Medulla oblongata (tissue), 1 donor: ENCODE measurements around the gene DEF6.
"Not testable (repeated sequence)": the region's sequence is repeated elsewhere in the genome, so short reads cannot be mapped to it uniquely, and the experiment has no call there.

Experiments used
- DNase-seq: peaks from one replicate; pipeline ENCODE4 v3.0.0-alpha.2; 2015; ENCODE audit errors: extremely low spot score

The DEF6 gene

DNA sequence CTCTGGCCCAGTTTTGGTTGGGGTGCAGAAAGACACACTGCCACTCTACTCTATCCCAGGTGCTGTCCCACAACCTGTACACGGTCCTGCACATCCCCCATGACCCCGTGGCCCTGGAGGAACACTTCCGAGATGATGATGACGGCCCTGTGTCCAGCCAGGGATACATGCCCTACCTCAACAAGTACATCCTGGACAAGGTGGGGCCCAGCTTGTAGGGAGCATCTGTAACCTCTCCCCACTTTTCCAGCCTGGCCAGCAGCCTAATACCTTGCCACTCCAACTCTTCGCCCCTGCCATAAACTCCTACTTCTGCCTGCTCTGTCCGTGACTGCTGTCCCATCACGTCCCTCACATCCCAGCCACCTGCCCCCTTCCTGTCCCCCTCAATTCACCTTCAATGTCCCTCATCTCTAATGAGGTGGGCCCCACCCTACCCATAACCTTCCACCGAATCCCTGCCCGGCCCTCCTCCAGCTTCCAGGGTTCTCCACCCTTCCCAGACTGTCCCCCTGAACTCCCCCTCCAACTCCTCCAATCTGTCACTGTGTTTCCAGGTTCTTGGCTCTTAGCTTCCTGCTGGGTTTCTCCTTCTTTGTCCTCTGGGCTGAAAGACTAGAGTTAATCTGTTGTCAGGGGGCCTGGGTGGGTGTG is 12.1 kb downstream of the DEF6 start:
- DNase-seq: no peak

DNA sequence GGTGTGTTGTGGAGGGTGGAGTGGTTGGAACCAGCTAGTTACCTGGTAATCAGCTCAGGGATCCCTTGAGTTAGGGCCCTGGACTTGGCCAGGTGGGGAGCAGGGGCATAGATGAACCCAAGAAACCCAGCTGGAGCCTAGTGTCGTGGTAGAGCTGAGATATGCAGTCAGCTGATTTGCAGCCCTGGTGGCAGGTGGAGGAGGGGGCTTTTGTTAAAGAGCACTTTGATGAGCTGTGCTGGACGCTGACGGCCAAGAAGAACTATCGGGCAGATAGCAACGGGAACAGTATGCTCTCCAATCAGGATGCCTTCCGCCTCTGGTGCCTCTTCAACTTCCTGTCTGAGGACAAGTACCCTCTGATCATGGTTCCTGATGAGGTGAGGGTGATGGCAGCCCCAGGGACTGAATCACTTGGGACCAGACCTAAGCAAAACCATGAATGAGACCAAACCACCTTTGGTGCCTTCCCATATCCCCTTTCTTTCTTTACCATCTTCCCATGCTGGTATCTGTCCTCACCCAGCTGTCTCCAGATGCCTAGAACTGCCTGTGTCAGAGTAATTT is 12.7 kb downstream of the DEF6 start:
- DNase-seq: no peak

DNA sequence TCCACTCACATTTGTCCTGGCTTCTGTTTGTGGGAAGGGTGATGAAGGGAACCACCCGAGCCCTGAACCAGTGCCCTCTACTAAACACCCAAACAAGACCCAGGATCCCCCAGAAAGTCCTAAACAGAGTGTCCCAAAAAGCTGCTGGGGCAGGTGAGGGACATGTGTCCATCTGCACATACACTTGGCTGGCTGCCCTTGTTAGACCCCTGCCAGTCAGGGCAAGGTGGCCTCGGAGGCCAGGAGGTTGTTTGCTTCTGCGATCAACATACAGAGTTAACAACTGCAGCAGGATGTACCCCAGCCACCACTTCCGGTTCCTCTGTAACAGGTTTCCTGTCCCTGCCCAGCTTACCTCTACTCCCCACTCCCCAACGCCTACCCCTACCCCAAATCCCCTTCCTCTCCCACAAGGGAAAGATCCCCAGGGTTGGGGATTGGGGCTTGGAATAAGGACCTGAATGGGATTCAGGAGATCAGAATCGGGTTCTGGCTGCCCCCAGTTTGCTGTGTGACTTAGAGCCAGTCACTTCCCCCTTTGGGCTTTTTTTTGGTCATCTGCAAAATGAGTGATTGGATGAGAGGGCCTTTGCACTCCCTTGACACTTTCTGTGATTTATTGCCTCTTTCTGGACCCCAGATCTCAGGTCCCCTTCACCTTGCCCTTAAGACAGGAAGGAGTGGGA is 13.9 kb downstream of the DEF6 start:
- no peak for DNase-seq

DNA sequence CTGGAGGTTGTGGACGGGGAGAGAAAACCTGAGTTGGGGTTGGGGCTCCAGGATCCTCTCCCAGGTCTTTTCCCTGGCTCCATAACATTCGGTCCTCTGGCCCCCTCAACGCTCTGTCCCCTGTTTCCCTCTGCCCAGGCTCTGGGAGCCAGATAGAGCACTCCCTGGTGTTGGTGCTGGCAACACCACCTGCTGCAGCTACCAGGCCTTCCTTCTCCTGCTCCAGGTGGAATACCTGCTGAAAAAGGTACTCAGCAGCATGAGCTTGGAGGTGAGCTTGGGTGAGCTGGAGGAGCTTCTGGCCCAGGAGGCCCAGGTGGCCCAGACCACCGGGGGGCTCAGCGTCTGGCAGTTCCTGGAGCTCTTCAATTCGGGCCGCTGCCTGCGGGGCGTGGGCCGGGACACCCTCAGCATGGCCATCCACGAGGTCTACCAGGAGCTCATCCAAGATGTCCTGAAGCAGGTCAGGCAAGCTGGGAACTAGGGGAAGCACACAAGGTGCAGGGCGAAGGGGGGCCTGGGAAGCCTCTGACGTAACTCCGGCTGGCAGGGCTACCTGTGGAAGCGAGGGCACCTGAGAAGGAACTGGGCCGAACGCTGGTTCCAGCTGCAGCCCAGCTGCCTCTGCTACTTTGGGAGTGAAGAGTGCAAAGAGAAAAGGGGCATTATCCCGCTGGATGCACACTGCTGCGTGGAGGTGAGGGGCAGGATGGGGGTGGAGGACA is 14.6 kb downstream of the DEF6 start:
- no peak for DNase-seq

DNA sequence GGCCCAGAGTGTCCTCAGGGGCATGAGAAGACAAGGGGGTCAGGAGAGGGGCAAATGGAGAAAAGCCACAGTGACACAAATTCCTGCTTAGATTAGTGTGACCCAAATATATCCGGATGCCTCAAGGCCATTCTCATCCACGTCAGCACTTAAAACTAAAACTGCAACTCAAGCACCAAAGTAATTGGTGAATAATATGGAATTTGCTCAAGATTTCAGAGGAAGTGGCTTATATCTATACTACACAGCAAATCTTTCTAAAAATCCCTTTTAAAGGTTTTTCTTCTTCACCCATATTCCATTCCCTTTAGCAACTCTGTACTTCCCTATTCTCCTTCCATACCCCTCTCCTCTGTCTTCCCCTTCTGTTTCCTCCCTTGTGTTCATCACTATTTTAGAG is 15.2 kb downstream of the DEF6 start:
- DNase-seq: no peak

DNA sequence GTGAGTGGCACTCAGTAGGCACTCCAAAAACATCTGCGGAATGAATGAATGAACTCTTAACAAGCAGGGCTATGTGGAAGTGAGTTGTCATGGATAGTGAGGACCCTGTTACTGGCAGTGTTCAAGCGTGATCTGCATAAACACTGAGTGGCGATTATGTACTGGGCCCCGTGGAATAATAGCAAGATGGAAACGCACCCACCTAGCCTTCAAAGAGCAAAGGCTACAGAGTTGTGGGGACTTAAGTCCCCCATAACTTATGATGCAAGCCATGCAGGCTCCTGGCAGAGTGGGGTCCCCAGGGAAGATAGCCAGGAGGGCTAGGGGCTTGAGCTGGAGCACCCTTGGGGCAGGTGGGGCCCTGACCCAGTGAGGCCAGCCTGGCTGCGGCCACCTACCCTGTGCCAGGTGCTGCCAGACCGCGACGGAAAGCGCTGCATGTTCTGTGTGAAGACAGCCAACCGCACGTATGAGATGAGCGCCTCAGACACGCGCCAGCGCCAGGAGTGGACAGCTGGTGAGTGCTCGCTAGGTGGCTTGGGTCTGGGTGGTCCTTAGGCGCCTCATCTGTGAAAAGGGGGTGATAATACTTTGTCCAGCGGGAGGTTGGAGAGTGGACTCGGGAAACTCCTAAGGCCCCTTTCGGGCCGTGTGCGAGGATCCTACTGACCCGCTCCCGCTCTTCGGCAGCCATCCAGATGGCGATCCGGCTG is 20.0 kb downstream of the DEF6 start:
- no peak for DNase-seq

DNA sequence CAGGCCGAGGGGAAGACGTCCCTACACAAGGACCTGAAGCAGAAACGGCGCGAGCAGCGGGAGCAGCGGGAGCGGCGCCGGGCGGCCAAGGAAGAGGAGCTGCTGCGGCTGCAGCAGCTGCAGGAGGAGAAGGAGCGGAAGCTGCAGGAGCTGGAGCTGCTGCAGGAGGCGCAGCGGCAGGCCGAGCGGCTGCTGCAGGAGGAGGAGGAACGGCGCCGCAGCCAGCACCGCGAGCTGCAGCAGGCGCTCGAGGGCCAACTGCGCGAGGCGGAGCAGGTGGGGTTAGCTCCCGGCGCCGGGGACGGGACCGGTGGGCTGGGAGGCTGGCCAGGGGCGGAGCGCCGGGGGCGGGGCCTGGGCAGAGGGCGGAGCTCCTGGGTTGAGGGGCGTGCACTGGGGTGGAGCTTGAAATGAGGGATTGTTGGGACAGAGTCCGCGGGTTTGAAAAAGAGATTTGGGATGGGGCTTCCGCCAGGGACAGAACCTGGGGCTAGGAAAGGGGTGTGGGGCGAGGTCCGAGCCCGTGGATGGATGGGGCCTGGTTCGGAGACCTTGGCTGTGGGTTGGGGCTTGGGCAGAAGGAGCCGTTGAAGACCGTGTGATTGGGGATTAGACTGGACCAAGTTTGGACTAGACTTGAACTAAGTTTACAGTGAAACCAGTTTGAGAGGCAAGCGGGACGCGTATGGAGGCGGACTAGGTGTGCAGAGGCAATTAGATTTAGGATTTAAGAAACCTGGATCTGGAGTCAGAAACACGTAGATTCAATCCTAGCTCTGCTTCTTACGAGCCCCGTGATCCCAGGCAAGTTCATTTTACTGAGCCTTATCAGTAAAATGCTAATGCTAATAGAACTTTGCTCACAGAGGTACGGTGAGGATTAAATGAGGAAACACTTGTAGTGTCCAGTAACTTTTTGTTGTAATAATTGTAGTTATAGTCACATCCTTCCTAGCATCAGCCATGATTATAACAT is 20.9 kb downstream of the DEF6 start:
- peak; percentile 74 for DNase-seq

DNA sequence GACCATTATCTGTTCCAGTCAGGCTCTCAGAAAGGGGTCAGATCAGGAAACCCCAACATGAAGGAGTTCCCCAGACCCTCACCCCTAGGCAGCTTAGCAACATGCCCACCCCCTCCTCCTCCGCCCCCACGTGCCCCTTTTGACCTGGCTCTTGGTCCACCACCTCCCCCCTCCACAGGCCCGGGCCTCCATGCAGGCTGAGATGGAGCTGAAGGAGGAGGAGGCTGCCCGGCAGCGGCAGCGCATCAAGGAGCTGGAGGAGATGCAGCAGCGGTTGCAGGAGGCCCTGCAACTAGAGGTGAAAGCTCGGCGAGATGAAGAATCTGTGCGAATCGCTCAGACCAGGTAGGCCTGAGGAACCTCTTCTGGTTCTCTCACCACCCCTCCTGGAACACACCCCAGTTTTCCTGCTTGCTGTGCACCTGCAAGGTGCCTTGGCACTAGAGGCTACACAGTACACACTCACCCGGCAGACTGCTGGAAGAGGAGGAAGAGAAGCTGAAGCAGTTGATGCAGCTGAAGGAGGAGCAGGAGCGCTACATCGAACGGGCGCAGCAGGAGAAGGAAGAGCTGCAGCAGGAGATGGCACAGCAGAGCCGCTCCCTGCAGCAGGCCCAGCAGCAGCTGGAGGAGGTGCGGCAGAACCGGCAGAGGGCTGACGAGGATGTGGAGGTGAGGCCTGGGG is 21.9 kb downstream of the DEF6 start:
- no peak for DNase-seq

DNA sequence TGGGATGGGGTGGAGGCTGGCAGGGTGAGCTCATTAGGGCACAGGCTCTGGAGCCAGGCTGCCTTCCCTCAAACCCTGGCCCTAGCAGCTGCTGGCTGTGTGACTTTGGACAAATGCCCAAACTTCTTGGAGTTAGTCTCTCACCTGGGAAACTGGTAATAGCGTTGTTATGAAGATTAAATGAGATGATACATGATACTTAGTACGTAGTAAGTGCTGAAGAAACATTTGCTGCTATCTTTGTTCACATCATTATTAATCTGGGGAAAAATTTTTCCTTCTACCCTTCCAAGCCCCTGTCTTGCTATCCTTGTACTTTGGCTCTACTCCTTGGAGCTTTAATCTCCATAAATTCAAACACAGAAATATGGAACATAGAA is 22.4 kb downstream of the DEF6 start:
- DNase-seq: no peak

DNA sequence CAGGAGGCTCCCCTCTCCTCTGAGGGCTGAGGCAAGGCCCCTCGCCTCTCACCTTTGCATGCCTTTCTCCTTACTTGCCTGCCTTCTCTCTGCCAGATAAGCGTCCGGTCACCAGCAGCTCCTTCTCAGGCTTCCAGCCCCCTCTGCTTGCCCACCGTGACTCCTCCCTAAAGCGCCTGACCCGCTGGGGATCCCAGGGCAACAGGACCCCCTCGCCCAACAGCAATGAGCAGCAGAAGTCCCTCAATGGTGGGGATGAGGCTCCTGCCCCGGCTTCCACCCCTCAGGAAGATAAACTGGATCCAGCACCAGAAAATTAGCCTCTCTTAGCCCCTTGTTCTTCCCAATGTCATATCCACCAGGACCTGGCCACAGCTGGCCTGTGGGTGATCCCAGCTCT is 23.5 kb downstream of the DEF6 start:
- DNase-seq: no peak

DNA sequence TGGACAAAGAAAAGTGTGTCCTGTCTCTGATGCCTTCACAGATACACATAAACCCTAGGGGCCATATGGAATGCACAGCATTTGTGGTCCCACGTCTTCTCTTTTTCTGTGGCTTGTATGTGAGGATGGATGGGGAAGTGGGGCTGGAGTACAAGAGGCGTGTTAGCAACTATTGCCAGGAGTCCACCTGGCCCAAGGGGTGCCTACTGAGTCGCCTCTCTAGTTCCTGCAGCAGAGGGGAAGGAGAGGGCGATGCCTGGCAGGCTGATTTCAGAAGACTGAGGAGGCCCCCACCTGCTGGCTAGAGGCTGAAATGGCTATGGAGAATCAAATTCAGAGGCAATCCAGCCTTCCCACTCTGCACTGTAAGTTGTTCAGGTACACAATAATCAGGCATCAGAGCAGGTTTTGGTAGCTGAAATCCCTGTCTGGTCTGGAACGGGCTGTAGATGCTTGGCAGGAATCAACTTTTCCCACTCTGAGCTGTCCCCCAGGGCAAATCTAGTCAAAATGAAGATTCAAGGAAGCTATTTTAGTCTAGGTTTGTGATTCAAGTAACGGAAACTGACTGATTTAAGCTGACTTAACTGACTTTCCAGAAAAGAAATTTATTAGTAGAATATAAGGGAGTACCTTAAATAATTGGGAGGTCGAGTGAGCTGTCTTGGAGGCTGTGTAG is 29.9 kb downstream of the DEF6 start:
- DNase-seq: peak; percentile 56

DNA sequence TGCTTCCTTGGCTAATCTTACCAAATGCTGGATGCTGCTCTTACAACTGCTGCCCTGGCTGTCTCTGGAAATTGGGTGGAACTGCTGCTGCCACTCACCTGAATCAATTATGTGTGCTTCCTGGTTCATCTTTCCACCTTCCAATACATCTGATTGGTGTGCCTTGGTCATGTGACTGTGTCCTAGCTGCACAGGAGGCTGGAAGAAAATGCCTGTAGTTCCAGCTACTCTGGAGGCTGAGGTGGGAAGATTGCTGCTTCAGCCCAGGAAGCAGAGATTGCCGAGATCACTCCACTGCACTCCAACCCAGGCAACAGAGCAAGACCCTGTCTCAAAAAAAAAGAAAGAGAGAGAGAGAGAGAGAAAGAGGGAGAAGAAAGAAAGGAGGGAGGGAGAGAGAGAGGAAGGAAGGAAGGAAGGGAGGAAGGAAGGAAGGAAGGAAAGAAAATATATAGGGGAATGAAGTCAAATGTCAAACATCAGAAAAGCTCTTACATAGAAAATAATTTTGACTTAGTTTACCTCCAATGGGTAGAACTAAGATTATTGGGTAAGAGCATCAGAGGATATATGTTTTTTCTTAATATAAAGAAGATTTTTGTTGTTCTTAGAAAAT is 30.6 kb downstream of the DEF6 start:
- no peak for DNase-seq

DNA sequence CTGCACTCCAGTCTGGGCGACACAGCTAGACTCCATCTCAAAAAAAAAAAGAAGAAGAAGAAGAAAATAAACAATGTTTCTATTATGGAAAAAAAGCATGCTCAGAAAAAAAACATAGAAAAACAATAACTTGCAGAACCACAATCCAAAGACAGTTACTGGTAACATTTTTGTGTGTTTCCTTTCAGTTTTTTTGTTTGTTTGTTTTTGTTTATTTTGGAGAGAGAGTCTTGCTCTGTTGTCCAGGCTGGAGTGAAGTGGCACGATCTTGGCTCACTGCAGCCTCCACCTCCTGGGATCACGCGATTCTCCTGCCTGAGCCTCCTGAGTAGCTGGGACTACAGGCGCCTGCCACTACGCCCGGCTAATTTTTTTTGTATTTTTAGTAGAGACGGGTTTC is 31.3 kb downstream of the DEF6 start:
- not testable (repeated sequence) for DNase-seq

DNA sequence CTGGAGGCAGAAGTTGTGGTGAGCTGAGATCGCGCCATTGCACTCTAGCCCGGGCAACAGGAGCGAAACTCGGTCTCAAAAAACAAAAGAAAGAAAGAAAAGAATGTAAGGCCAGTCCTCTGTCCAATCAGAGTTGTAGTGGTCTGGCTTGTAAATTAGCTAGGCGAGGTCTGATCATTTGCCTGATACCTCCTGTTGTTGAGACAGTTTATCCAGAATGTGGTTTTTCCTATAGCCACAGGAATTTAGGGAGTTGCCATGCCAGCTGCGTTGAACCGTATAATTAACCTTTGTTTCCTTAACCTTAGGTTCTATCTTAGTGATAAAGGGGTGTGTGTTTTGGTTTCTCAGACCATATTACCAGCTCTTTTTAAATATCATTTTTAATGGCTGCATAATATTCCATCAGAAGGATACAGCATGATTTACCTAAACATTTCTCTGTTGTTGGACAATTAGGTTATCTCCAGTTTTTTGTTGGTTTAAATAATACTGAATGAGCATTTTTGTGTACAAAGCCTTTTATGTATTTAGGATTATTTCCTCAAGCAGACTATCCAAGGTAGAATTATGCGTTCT is 33.0 kb downstream of the DEF6 start:
- DNase-seq: no peak

DNA sequence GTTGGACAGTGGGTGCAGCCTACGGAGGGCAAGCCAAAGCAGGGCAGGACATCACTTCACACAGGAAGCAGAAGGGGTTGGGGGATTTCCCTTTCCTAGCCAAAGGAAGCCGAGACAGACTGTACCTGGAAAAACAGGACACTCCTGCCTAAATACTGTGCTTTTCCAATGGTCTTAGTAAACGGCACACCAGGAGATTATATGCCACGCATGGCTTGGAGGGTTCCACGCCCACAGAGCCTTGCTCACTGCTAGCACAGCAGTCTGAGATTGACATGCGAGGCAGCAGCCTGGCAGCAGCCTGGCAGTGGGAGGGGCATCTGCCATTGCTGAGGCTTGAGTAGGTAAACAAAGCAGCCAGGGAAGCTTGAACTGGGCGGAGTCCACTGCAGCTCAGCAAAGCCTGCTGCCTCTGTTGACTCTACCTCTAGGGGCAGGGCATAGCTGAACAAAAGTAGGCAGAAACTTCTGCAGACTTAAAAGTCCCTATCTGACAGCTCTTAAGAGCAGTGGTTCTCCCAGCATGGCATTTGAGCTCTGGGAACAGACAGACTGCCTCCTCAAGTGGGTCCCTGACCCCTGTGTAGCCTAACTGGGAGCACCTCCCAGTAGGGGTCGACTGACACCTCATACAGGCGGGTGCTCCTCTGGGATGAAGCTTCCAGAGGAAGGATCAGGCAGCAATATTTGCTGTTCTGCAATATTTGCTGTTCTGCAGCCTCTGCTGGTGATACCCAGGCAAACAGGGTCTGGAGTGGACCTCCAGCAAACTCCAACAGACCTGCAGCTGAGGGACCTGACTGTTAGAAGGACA is 34.7 kb downstream of the DEF6 start:
- DNase-seq: not testable (repeated sequence)

DNA sequence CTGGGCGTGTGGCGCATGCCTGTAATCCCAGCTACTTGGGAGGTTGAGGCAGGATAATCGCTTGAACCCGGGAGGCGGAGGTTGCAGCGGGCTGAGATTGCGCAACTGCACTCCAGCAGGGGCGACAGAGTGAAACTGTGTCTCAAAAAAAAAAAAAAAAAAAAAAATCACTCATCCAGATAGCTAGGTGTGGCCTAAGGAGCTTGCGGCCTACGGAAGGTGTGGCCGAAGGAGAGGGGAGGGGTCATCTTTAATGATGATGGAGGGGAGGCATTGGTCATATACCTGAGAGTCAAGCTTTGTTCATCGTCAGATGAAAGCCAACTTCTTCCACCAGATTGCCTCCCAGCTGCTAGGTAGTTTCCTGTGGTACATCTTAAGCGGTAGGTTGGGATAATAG is 43.9 kb downstream of the DEF6 start:
- DNase-seq: no peak

DNA sequence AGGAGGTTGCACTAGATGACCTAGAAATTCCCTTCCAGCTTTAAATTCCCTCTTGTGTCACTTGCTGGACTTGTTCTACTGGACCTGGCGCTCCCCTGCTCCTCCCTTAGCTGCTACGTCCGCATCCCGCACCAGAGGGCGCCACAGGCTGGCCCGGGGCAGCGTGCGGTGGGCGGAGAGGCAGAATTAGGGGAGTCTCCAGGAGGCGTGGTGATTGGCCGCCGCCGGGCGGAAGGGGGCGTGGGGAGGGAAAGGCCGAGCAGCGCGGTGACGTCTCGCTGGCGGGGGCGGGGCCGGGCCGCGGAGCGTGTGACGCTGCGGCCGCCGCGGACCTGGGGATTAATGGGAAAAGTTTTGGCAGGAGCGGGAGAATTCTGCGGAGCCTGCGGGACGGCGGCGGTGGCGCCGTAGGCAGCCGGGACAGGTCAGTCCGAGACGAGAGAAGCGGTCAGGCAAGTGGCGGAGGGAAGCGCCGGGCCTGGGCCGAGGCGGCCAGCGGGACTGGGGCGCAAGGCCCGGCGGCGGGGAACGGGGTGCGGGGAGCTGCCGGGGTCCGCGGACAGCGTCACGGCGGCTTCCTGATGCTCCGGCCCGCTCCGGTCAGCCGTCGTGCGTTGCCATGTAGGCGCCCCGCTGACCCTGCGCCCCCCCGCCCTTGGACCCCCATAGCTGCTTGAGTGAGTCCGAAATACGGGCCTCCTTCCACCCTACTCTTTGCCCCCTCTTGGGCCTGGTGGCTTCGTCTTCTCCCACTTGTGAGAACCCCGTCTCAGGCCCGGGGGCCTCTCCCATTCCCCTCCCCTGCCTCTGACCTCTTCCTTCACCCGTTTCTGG is 44.9 kb downstream of the DEF6 start, which contains the start of gene PPARD:
TSS of gene PPARD (plus strand) at position 301 of the 834 bp plus-strand sequence. CDS start 68,530 bp downstream, outside the sequence.
- DNase-seq: peak; percentile 99
